Muscle of leg (tissue), 11 donors: ENCODE measurements around the gene TEX51. TPM values are rescaled to one million over a fixed set of nuclear protein-coding genes. Genes with fewer than 3 reads are reported as not detected.

Experiments
- DNase-seq: peaks from one replicate; pipeline ENCODE4 v3.0.0; 2013
- H3K27ac ChIP-seq: one replicate; pipeline ENCODE4 v1.5.1; 2013; ENCODE audit warnings: mild to moderate bottlenecking, low read length, control low read depth
- H3K27me3 ChIP-seq: one replicate; pipeline ENCODE4 v1.6.1; 2013; ENCODE audit warnings: low read length; ENCODE audit not compliant: control insufficient read depth, insufficient read depth
- H3K36me3 ChIP-seq: one replicate; pipeline ENCODE4 v1.6.1; 2013; ENCODE audit warnings: low read length; ENCODE audit not compliant: control insufficient read depth, insufficient read depth
- H3K4me1 ChIP-seq: one replicate; pipeline ENCODE4 v1.6.1; 2013; ENCODE audit warnings: low read length; ENCODE audit not compliant: control insufficient read depth, insufficient read depth
- H3K4me3 ChIP-seq: one replicate; pipeline ENCODE4 v1.5.1; 2013; ENCODE audit warnings: low read length, control low read depth
- H3K9me3 ChIP-seq: replicated peaks from 2 replicates; pipeline ENCODE4 v1.6.1; 2013; ENCODE audit warnings: low read depth, low read length; ENCODE audit not compliant: control insufficient read depth
- WGBS: methylation state at CpG from one replicate; pipeline ENCODE4 v1.1.5; 2013; ENCODE audit warnings: missing lambda C conversion rate; ENCODE audit not compliant: insufficient coverage; 5-methylcytosine and 5-hydroxymethylcytosine counted together
- polyA plus RNA-seq, 8 donors: library from polyadenylated mRNA; unstranded; fragments of 120-200 nt; gene quantifications; one replicate each; pipeline versions ENCODE4 v1.2.1 to v1.2.3, GENCODE V29; 2013; ENCODE audit warnings: inconsistent platforms in 1 of 8, low replicate concordance in 1 of 8; ENCODE audit not compliant: insufficient read length in 8 of 8, insufficient read depth in 1 of 8
- total RNA-seq: library from RNA; stranded (reverse); fragments of 120-200 nt; gene quantifications from one replicate; pipeline ENCODE4 v1.2.4, GENCODE V29; 2013

The TEX51 gene
- total and polyA plus RNA-seq, 9 donors: not detected

DNA sequence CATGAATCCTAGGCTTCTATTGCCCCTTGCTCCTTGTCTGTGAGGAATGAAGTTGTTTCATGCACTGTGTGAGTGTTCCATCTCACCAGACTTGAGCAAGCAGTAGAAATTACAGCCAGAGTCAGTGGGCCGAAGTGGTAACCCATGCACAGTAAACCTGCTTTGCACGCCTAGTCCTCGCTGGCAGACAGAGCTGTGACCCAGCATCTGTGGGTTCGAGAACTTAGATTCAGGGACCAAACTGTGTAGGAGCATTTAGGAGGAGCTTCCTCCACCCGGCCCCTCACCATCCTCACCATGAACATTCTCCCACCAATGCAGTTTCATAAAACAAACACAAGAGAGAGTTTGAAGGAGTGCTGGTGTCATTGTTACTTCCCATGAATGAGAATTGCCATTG is 21.6 kb upstream of the TEX51 start:
- Histone ChIP-seq H3K4me1 (peaks cover 7% of the 10 kb centered on the region), H3K27me3 (no peaks in the 10 kb centered on the region), H3K4me3 (no peak overlapping the region), H3K27ac (no peak overlapping the region), H3K9me3 (peaks cover 4% of the 10 kb centered on the region), H3K36me3 (no peaks in the 10 kb centered on the region)
- WGBS: 100% methylated on average over 4 of the region's 5 CpGs
- DNase-seq: no peak

DNA sequence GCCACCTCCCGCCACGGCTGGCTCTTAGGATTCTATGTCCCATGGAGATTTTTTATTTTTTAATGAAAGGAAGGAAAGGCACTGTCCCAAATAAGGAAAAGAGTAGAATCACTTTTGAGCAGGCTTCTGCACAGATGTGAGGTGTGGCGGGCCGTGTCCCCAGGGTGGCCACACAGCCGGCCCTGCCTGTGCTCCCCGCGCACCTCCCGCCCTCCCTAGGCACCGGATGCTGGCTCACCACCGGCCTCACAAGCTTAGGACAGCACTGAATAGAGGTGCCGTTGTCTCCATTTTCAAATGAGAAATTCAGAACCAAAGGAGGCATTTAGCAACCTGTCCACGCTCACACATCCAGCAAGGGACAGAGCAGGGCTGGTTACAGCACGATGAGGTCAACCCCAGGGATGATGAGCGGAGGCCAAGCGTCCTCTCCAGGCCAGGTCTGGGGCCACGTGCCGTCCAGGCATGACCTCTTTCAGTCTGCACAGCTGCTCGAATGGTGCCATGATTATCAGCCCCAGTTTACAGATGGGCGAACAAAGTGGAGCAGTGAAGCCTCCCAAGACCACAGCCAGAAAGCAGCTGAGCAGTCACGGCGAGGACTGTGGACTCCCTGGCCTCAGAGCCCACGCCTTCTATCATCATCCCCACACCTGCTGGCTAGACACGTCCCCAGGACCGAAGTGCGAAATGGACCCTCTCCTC is 20.7 kb upstream of the TEX51 start:
- Histone ChIP-seq H3K9me3 (peaks cover 4% of the 10 kb centered on the region), H3K4me3 (no peak overlapping the region), H3K4me1 (peaks cover 7% of the 10 kb centered on the region), H3K36me3 (no peaks in the 10 kb centered on the region), H3K27ac (no peak overlapping the region), H3K27me3 (no peaks in the 10 kb centered on the region)
- WGBS: 76% methylated on average over 16 of the region's 25 CpGs
- DNase-seq: no peak

DNA sequence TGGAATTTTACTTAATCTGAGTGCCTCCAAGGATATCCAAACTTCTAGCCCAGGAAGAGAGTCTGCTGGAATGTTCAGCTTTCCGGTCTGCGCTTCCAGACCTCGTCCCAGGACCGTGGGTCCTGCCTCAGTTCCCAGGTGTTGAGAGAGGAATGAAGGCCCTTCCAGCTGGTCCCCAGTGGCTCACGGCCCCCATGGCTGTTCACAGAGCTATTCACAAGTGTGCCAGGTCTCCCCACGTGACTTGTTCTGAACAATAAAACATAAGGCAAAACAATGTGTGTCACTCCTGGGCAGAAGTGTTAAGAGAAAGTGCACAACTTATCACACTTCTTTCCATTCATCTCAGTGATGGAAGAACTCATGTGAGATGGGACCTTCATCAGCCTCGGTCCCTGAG is 20.1 kb upstream of the TEX51 start:
- Histone ChIP-seq H3K27ac (no peak overlapping the region), H3K27me3 (peaks cover under 1% of the 10 kb centered on the region), H3K36me3 (no peaks in the 10 kb centered on the region), H3K4me3 (no peak overlapping the region), H3K4me1 (peaks cover 7% of the 10 kb centered on the region), H3K9me3 (peaks cover 4% of the 10 kb centered on the region)
- no peak for DNase-seq
- 7% methylated on average over 3 of the region's 7 CpGs for WGBS

DNA sequence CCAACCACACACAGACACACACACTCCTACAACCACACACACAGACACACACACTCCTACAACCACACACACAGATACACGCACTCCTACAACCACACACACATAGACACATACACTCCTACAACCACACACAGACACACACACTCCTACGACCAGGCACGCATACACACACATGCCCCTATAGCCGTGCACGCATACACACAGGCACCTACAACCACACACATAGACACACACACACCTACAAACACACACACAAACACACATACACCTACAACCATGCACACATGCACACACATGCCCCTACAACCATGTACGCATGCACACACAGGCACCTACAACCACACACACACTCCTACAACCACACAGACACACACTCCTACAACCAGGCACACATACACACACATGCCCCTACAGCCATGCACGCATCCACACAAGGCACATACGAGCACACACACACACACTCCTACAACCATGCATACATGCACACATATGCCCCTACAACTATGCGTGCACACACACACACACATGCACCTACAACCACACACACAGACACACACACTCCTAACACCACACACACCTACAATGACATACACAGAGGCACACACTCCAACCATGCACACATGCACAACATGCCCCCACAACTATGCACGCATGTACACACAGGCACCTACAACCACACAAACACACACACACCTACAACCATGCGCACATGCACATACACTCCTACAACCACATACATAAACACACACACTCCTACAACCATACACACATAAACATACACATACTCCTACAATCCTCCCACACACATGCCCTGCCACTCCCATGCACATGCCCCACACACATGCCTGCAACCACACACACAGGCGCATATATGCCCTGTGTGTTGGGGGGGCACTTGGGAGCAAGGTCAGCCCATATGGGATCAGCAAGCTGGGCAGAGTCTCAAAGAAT is 19.1 kb upstream of the TEX51 start:
- peaks cover 4% of the 10 kb centered on the region for H3K9me3 ChIP-seq
- DNase-seq: no peak
- H3K4me3 ChIP-seq: no peak overlapping the region
- no peaks in the 10 kb centered on the region for H3K36me3 ChIP-seq
- peaks cover 9% of the 10 kb centered on the region for H3K4me1 ChIP-seq
- peaks cover 2% of the 10 kb centered on the region for H3K27me3 ChIP-seq
- WGBS: 93% methylated on average over 12 of the region's 12 CpGs
- H3K27ac ChIP-seq: no peak overlapping the region

DNA sequence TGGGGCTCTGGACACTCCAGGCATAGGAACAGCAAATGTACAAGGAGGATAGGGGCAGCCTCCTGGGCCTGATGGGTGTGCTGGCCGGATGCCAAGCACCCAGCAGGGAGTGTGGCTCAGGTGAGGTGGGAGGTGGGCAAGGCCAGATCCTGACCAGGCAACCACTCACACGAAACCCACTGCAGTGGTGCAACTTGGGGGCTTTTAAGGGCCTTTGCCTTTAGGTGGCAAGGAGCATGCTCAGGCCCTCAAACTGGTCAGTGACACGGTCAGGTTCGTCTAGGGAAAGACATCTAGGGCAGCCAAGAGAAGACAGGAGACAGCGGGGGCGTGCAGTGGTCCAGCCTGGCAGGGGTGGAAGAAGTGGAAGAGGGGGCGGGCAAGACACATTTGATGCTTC is 18.4 kb upstream of the TEX51 start:
- Histone ChIP-seq H3K27ac (no peak overlapping the region), H3K9me3 (peaks cover 2% of the 10 kb centered on the region), H3K4me1 (peaks cover 14% of the 10 kb centered on the region), H3K4me3 (no peak overlapping the region), H3K27me3 (peaks cover 2% of the 10 kb centered on the region), H3K36me3 (no peaks in the 10 kb centered on the region)
- 62% methylated on average over 4 of the region's 7 CpGs for WGBS
- DNase-seq: no peak

DNA sequence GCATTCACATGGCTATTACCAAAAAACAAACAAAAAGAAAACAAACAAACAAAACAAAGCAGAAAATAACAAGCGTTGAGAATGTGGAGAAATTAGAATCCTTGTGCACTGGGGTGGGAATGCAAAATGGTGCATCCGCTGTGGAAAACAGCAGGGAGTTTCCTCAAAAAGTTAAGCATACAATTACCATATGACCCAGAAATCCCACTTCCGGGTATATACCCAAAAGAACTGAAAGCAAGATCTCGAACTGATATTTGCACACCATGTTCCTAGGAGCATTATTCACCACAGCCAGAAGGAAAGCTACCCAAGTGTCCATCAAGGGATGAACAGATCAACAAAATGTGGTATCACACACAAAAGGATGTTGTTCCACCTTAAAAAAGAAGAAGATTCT is 17.9 kb upstream of the TEX51 start:
- Histone ChIP-seq H3K36me3 (no peaks in the 10 kb centered on the region), H3K27ac (no peak overlapping the region), H3K4me3 (no peak overlapping the region), H3K27me3 (peaks cover 2% of the 10 kb centered on the region), H3K9me3 (no peaks in the 10 kb centered on the region), H3K4me1 (peaks cover 19% of the 10 kb centered on the region)
- DNase-seq: no peak
- WGBS: no CpG with 5 or more reads among the region's 4 CpGs

DNA sequence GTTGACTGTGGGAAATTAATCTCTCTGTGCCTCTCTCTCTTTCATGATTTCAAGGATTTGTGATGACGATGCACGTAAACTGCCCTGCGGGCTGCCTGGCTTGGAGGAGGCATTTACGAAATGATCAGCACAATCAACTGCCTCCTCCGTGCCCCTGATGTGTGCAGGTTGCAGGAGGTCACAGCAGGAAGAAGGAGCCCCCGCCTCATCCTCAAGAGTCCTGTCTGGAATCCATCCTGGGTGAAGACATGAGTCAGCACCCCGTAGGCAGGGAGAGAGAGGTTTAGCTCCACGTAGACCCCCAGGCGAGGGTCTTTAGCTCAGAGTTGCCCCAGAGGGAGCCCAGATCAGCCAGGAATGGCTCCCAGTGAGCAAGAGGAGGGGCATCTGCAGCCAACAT is 17.1 kb upstream of the TEX51 start:
- DNase-seq: no peak
- 66% methylated on average over 4 of the region's 9 CpGs for WGBS
- no peaks in the 10 kb centered on the region for H3K9me3 ChIP-seq
- H3K36me3 ChIP-seq: no peaks in the 10 kb centered on the region
- peaks cover 2% of the 10 kb centered on the region for H3K27me3 ChIP-seq
- peaks cover 26% of the 10 kb centered on the region for H3K4me1 ChIP-seq
- no peak overlapping the region for H3K4me3 ChIP-seq
- H3K27ac ChIP-seq: no peak overlapping the region

DNA sequence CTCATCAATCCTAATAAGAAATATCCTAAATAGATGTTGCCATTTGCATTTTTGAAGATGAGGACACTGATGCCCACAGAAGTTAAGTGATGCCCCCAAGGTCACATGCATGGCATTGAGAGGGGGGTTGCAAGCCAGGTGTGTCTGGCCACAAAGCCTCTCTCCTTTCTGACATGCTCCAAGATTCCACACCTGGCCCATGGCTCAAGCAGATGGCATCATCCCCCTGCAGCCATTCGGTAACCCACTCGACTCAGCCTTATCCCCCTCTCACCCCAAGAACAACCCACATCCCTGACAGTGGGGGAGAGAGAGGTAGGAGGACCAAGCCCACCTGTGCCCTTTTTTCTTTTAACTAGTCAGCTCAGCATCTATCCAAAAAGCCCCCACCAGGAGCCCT is 16.5 kb upstream of the TEX51 start:
- Histone ChIP-seq H3K4me1 (peaks cover 30% of the 10 kb centered on the region), H3K36me3 (no peaks in the 10 kb centered on the region), H3K9me3 (no peaks in the 10 kb centered on the region), H3K27ac (no peak overlapping the region), H3K27me3 (peaks cover 2% of the 10 kb centered on the region), H3K4me3 (no peak overlapping the region)
- no peak for DNase-seq
- no CpG with 5 or more reads among the region's 2 CpGs for WGBS

DNA sequence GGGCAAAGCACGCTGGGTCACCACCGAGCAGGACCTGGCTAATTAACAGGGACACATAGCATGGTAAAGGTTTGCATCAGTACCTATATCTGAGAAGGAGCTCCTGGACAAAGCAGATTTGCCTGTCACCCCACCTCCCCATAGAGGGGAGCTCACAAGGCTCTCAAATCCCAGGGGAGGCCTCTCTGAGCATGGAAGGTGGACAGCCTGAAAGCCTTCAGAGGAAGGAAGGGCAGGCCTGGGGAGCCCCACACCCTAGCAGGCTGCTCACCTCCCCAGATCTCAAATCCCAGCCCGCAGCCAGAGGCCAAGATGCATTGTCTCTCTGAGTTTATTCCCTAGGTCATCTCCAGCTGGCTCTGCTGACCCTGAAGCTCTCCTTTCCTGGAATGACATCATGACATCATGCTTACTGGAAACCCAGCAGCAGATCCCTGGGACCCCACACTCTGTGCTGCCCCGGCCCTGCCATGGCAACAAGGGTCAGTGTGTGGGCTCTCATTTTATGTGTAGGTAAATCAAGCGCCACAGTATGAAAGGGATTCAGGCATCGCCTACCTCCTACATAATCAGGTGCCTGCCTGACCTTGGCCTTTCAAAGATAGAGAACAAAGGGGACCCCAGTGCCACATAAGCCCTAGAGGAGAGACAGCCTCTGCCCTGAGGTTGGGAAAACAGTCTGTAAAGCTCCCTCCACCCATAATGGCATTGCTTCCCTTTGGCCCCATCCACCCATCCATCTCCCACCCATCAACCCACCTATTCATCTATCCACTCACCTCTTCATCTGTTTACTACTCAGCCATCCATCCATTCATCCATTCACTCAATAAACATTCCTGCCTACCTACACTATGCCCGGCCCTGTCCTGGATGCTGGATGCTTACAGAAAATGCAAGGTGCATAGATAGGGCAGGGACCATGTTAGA is 15.7 kb upstream of the TEX51 start:
- H3K36me3 ChIP-seq: no peaks in the 10 kb centered on the region
- no peaks in the 10 kb centered on the region for H3K9me3 ChIP-seq
- H3K27me3 ChIP-seq: peaks cover 2% of the 10 kb centered on the region
- no peak overlapping the region for H3K4me3 ChIP-seq
- H3K27ac ChIP-seq: no peak overlapping the region
- no peak for DNase-seq
- peaks cover 30% of the 10 kb centered on the region for H3K4me1 ChIP-seq
- 95% methylated on average over 3 of the region's 7 CpGs for WGBS

DNA sequence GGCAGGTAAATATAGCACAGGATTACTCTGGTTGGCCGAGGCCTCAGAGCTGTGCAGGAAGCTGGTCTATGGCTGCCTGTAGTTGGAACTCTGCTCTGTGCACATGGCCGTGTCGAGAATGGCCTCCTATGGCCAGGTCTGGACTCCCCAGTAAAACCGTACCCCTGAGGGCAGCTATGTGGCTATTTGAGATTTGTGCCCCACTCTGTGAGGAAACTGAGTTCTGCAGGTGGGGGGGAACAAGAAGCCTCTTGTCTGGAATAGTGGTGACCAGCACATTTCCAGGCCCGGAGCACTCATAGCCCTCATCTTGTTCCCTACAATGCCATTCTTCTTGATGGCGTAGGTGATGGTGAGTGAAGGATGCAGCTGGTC is 15.0 kb upstream of the TEX51 start:
- H3K36me3 ChIP-seq: no peaks in the 10 kb centered on the region
- peaks cover 2% of the 10 kb centered on the region for H3K27me3 ChIP-seq
- no peaks in the 10 kb centered on the region for H3K9me3 ChIP-seq
- DNase-seq: no peak
- no peak overlapping the region for H3K27ac ChIP-seq
- H3K4me1 ChIP-seq: peaks cover 34% of the 10 kb centered on the region
- WGBS: 95% methylated on average over 3 of the region's 6 CpGs
- no peak overlapping the region for H3K4me3 ChIP-seq
